ENCODE data around the gene ZDHHC1. TPM values are rescaled to one million over a fixed set of nuclear protein-coding genes. Genes with fewer than 3 reads are reported as not detected.

The ZDHHC1 gene, protein sequence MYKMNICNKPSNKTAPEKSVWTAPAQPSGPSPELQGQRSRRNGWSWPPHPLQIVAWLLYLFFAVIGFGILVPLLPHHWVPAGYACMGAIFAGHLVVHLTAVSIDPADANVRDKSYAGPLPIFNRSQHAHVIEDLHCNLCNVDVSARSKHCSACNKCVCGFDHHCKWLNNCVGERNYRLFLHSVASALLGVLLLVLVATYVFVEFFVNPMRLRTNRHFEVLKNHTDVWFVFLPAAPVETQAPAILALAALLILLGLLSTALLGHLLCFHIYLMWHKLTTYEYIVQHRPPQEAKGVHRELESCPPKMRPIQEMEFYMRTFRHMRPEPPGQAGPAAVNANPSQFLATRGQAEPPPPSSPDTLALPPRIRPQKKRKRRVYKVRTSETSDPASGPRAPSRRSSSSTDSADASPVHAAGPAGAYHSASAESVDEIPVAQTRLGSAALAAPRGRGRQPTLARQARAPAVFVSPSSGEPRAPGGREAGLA
- 10 to 100 TPM in 2 of 4 donors, 1 to 10 TPM in 2; 8.0 to 14.2 (median 11.4) TPM for total RNA-seq

DNA sequence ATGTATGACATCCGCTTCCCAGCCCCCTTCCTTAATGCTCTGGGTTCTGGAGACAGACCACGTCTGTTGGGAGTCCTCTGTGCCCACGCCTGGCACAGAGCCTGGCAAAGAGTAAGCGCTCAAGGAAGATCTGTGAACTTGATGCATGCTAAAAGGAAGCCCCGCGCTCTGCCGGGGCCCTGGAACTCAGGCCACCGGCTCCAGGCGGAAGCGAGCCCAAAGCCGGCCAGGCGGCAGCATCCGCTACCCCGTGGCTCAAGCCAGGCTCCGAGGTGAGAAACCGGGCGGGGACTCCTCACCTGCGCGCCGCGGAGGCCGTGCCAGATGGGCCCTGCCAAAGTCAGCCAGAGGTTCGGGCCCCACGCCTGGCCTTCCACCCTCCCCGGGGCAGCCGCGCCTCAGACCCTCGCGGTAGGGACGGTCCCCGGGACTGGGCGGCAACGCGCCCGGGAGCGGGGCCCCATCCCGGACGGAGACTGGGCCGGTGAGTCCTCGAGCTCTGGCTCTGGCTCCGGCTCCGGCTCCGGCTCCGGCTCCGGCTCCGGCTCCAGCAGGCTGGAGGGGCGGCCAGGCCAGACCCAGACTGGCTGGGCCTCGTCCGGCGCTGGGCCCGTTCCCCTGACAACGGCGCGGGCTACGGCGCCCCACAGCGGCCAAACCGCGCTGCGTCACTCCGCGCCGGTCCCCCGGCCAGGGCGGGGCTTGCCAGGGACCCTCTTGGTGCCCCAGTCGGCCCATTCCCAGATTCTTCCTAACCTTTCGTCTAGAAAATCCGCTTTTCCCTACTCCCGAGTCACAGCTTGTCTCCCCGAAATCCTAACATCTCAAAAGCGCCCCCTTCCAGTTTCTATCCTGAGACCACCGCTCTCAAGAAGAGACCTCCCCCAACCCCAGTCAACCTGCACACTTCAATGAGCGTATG is at the start of gene ZDHHC1:
ZDHHC1 (minus strand) TSS at position 606 of the 922 bp plus-strand sequence. CDS start 8,702 bp downstream, outside the sequence.
- DNase-seq (ENCODE audit: low spot score), result no peak
- ATAC-seq (ENCODE audit: low FRiP score), result peak; percentile 93
- TF ChIP-seq, protein P1, sequence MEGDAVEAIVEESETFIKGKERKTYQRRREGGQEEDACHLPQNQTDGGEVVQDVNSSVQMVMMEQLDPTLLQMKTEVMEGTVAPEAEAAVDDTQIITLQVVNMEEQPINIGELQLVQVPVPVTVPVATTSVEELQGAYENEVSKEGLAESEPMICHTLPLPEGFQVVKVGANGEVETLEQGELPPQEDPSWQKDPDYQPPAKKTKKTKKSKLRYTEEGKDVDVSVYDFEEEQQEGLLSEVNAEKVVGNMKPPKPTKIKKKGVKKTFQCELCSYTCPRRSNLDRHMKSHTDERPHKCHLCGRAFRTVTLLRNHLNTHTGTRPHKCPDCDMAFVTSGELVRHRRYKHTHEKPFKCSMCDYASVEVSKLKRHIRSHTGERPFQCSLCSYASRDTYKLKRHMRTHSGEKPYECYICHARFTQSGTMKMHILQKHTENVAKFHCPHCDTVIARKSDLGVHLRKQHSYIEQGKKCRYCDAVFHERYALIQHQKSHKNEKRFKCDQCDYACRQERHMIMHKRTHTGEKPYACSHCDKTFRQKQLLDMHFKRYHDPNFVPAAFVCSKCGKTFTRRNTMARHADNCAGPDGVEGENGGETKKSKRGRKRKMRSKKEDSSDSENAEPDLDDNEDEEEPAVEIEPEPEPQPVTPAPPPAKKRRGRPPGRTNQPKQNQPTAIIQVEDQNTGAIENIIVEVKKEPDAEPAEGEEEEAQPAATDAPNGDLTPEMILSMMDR (IDR thresholded peaks at IDR 0.05), result no peak

DNA sequence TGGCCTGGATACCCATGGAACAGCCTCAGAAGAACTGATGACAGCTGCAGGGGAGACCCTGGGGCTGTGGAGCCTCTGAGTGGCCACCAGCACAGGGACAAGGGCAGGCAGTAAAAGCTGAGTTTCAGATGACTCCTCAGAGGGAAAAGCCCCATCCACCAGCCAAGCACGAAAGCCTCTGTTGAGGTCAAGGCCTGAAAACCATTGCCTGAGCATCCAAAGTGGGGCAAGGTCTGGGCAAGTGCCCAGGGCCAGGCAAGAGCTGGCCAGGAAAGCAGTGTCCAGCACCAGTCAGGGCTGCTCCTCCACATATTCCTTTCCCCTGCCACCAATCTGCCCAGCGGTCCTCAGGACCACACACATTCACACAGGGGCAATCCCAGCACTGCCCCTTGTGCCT is 48.3 kb upstream of the ZDHHC1 start:
- TF ChIP-seq, protein P1 (IDR thresholded peaks at IDR 0.05), result no peak
- ATAC-seq (ENCODE audit: low FRiP score) (no peak), DNase-seq (ENCODE audit: low spot score) (no peak)

DNA sequence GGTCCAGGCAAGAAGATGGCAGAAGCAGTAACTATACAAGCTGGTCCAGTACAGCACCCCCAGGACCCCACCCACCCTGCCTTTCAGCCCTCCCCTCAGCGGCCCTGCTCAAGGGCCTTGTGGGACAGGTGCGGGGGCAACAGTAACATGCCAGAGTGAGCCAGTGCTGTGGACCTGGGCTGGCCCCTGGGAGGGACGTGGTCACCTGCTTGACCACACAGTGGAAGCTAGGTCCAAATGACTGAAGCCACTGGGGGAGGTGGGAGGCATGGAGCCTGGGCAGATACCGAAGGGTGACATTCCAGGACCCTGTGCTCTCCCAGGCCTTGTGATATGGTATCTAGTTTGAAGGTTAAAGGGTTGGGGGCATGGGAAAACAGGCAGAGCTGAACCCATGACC is 47.4 kb upstream of the ZDHHC1 start:
- no peak for DNase-seq (ENCODE audit: low spot score)
- no peak for ATAC-seq (ENCODE audit: low FRiP score)
- TF ChIP-seq, protein P1 (IDR thresholded peaks at IDR 0.05), result no peak

DNA sequence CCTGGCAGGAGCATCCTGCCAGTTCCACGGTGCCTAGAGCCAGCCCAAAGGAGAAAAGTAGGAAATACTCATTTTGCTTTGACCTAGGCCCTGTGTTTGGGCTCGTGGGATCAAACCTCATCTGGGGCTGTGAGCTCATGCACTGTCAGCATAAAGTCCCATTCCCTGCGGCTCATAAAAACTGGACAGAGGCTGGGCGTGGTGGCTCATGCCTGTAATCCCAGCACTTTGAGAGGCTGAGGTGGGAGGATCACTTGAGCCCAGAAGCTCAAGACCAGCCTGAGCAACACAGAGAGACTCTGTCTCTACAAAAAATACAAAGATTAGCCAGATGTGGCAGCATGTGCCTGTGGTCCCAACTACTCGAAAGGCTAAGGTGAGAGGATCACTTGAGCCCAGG is 46.8 kb upstream of the ZDHHC1 start:
- no peak for DNase-seq (ENCODE audit: low spot score)
- no peak for ATAC-seq (ENCODE audit: low FRiP score)
- TF ChIP-seq, protein P1 (IDR thresholded peaks at IDR 0.05), result no peak

DNA sequence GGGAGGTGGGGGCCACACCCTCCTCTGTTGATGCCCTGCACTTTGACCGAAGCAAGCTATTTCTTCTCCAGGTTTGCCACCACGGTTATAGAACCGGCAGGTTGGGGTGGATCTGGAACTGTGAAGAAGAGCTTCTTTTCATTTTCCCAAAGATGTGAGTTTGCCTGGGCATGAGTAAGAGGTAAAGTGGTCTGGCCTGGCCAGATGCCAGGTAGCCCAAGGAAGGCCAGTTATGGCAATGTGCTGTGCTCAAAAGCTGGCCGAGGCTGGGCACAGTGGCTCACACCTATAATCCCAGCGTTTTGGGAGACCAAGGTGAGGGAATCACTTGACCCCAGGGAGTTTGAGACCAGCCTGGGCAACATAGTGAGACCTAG is 46.0 kb upstream of the ZDHHC1 start:
- ATAC-seq (ENCODE audit: low FRiP score) (no peak), DNase-seq (ENCODE audit: low spot score) (no peak)
- TF ChIP-seq, protein P1 (IDR thresholded peaks at IDR 0.05), result no peak

DNA sequence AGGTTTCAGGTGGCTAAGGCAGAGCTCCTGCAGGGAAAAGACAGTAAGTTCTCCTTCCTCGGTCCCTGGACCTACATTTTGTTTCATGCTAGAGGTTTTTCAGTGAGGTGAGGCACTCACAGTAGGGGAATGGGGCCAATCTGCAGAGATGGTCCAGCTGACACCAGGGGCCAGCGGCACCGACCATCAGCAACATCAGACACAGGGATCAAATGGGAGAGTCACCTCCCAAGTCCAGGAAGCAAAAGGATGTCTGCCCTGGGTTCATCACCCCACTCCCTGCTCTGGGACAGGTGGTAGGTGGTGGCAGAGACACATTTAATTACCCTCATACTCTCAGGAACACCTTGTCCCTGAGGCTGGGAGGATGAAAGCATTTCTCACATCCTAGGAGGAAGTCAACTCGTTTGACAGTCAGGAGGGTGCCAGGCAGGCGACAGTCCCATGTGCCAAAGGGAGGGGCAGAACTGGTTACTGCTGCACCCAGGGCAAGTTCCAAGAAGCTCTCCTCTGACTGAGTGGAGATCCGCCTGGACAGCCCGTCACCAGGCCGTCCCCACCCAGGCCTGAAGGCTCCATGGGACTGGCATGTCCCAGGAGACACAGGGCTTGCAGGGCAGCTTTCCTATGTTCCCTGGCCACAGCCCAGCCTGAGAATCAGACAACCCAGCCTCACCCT is 45.5 kb upstream of the ZDHHC1 start:
- TF ChIP-seq, protein P1 (IDR thresholded peaks at IDR 0.05), result no peak
- no peak for ATAC-seq (ENCODE audit: low FRiP score)
- DNase-seq (ENCODE audit: low spot score), result no peak

Measured in omental fat pad (tissue), 4 donors.